ENCODE data around the gene MDFI.

The MDFI gene

GRCh38 chr6:41688256-41688965 lies 50.1 kb downstream of the MDFI start:
- DNase-seq (ENCODE audit: low read depth): no peak

GRCh38 chr6:41689171-41690008 lies 51.1 kb downstream of the MDFI start:
- no peak for DNase-seq (ENCODE audit: low read depth)

DNA sequence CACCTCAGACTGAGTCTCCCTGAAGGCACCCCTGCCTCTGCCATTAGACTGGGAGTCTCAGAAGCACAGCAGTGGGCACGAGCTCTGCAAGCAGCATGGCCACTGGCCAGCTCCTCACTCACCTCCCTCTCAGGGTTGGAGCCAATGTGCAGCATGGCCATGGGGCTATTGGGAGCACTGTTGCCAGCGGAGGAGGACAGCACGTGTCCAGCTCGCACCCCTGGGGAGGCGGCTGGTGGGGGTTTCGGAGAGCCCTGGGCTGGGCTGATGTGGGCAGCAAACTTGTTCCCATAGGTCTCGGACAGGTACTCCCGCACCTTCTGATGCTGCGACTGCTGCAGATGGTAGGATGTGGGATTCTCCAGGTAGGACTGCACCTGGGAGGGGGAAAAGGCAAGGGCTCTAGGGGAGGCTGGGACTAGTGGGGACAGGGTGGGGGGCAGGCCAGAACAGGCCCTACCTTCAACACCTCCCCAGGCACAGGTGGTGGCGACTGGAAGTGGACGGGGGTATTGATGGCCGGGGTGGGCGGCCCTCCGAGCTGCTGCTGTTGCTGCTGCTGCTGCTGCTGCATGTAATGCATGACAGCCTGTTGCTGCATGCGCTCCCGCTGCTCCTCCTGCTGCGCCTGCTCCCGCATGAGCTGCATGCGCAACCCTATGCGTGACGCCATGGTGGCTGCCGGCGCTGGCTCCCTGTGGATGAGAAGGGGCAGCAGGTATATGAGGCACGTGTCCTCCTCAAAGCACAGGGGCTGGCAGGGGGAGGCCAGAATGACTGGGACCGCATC lies 52.5 kb downstream of the MDFI start:
- DNase-seq (ENCODE audit: low read depth): no peak

DNA sequence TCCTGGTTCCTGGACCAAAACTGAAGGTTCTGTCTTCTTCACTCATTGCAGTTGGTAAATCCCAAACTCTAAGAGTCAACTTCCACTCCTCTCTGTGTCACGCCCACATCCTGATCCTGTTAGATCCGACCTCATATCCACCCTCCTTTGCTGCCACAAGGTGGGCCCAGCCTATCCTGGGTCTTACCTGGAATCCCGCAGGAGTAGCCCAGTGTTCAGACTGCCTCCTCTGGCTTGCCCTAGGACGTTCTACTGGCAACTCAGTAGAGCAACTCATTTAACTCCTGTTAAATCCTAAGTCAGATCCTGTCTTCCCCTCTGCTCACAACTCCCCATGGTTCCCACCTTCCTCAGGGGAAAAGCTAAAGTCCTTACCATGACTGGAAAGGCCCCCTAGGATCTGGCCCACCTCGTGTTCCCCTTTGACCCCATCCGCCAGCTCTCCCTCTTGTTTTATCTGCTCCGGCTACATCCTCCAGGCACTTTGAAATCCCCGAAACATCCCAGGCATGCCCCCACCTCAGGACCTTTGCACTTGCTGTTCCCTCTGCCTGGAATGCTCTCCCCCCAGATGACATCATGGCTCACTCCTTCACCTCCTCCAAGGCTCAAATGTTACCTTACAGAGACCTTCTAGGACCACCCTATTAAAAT lies 53.3 kb downstream of the MDFI start:
- no peak for DNase-seq (ENCODE audit: low read depth)

GRCh38 chr6:41692080-41692675 lies 53.9 kb downstream of the MDFI start:
- DNase-seq (ENCODE audit: low read depth): no peak

DNA sequence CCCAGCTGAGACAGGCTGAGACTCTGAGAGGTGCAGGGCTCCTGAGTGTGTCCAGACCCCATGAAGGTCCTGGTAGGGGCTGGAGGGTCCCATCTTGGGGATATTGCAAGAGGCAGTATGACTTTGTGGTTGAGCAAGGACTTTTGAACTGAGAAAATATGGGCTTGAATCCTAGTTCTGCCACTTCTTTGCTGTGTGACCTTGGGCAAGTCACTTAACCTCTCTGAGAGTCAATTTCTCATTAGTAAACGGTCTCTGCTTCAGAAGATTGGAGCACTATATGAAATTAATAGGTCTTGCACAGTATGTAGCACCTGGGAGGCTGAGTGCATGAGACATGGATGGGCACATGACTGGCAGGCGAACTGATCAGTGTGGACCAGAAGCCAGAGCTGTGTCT lies 54.5 kb downstream of the MDFI start:
- DNase-seq (ENCODE audit: low read depth): no peak

DNA sequence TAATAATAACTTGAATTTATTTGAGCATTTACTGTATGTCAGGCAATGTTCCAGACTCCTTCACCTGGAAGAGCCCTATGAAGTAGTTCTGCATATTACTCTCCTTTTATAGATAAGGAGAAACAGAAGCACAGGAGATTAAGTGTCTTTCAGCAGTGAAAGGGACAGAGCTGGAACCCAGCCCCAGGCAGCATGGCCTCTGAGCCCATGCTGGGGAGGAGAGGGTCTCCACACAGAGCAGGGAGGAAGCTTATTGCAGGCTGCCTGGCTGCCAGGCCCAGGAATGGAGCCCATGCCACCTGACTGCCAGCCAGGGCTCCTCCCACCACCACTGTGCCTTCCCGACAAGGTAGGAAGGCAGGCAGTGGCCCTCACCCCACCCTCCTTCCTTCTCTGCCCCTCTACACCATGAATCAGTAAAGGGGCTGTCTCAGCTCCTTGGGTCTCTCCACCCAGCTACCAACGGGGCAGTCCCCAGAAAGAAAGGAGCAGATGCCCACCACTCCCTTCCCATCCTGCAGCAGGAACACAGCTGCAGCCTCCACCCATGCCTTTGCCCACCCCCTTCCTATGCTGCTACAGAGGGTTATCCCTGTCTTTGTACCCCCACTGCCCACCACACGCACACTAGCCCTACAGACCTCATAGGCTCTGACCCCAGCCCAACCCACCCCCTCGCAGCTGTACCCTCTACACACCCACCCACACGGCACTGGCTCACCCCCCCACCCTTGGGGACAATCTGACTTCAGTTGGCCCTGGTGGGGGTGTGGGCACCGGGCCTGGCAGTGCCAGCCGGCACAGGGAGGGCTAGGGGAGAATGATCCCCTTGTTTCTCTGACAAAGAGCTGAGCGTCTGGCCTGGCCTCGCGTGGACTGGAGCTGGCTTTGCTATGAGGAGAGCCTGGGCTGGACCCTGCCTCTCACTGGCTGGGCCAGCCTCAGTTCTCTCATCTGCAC lies 55.3 kb downstream of the MDFI start:
- no peak for DNase-seq (ENCODE audit: low read depth)

DNA sequence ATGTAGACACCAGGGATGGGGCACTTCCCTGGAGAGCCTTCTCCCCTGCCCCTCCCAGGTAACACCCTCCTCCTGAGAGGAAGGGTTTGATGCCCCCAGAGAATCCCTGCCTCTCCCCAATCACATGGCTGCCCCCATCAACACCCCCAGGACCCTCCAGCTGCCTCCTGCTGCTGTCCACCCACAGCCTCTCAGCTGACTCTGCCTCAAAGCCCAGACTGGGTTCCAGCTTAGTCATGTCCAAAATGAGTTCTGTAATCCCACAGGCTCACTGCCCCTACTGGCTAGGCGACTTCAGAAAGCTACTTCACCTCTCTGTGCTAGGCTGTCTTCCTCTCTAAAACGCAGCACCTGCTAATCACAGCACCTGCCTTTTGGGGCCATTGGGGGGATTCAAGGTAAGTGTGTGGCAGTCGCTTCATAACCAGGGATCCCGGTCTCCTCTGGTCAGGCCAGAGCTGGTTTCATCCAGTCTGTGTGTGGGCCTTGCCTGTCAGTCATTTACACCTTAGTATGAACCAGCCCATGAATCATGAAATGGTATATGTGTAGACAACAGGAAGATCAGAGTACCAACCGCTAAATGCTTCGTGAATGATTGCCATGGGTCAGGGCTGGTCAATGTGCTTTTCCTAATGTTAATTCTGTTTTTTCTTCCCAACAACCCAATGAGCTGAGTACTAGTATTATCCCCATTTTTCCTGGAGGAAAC lies 56.7 kb downstream of the MDFI start:
- DNase-seq (ENCODE audit: low read depth): no peak

DNA sequence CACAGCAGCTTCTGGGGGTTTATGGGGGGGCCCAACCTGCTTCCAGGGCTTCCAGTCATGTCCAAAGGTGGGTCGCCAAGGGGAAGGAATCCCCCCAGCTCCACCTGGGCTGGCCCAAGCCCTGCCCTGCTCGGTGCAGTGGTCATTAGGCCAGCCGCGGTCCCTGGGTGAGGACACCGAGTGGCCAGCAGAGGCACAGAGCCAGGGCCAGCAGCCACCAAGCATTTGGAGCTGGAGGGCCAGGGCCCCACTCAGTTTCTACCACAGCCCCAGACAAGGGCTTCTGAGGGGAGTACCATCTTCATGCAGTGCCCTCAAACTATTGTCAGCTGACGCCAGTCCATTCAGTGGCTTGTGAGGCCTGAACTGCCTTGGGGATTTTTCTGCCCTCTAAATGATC lies 57.6 kb downstream of the MDFI start:
- no peak for DNase-seq (ENCODE audit: low read depth)

DNA sequence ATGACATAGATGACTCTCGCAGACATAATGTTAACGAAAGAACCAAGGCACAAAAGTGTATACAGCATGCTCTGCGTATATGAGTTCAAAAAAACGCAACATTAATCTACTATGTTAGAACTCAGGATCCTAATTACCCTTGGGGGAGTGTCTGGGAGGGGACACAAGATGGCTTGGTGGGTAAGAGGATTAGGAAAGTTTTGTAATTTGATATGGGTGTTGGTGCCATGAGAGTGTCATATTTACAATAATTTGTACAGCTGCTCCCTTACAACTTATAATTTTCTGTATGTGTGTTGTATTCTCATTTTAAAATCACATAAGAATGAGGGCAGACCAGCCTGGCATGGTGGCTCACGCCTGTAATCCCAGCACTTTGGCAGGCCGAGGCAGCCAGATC lies 58.5 kb downstream of the MDFI start:
- no peak for DNase-seq (ENCODE audit: low read depth)

- no peak for DNase-seq (ENCODE audit: low read depth)
Observed at GRCh38 chr6:41697861-41698781, 59.9 kb downstream of the MDFI start.

DNA sequence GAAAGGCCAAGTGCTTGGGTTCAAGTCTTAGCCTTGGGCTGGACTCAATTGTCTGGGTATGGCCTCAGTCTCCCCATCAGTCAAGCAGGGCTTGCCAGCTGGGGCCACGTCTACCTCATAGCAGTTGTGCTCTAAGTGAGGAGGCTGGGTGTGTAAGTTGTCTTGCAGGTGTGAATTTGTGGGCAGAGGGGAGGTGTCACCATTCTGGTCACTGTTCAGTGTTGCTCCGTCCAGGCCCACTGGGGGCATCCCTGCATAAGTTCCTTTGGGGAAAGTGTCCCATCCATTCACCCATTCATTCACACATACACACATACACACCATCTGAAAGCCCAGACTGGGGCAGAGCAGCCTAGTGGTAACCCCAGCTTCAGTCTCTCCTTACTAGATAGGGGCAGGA lies 60.8 kb downstream of the MDFI start:
- DNase-seq (ENCODE audit: low read depth): no peak

DNA sequence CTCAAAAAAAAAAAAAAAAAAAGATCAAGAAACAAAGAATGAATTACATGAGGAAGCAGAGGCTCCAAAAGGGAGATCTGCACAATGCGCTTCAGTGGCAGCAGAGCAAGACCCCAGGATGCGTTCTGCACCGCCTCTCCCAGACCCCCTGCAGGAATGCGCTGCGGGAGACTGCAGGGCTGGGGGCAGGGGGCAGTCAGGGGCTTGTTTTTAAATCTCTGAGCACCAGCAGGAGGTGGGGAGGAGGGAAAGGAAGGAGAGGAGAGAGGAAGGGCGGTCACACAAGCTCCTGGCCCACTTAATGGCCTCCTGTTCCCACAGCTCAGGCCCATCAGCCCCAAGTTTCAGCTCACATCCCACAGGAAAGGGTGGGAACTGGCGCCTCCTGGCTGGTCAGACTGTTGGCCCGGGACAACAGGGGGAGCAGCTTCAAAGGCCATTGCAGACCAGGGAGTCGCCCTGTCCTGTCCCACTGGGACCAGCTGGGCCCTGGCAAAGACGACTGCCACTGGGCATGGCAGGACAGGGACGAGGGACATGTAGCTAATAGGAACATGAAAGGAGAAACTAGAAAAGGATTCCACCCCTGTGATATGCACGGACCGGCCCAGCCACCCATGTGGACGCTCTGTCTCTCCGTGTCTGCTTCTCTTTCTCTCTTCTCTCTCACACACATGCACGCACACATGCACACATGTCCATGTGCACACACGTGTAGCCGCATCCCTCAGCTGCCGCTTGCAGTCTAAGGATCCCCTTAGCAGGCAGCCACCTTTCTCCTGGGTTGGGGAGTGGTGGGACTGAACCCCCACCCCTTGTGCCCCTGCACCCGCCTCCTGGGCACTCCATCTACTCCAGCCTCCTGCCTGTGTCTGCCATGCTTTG lies 62.4 kb downstream of the MDFI start:
- no peak for DNase-seq (ENCODE audit: low read depth)

DNA sequence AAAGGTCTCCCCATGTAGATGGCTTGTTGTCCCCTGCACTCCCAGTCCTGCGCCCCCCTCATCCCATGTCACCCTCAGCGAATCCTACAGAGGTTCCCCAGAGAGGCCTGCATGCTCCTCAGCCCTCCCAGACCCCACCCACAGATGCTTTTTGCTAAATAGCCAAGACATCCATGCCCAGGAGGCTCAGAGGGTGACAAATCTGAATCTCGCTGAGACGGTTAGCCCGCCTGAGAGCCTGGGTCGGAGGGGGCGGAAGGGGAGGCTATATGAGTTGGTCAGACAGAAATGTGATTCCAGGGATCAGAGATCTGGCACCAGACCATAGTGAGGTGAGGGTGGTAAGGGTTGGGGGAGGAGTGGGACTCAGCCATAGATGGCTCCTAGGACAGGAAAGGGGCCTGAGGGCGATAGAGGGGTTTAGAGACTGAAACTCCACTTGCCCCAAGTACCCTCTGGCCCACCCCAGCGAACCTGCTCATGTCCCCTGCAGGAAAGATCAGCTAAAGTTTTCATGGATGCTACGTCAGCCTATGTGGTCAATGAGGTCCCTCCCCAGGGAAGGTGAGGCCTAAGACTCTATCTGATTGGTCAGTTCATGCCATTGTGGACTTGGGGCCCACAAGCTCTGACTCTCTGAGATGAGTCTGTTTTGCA lies 63.9 kb downstream of the MDFI start:
- no peak for DNase-seq (ENCODE audit: low read depth)

DNA sequence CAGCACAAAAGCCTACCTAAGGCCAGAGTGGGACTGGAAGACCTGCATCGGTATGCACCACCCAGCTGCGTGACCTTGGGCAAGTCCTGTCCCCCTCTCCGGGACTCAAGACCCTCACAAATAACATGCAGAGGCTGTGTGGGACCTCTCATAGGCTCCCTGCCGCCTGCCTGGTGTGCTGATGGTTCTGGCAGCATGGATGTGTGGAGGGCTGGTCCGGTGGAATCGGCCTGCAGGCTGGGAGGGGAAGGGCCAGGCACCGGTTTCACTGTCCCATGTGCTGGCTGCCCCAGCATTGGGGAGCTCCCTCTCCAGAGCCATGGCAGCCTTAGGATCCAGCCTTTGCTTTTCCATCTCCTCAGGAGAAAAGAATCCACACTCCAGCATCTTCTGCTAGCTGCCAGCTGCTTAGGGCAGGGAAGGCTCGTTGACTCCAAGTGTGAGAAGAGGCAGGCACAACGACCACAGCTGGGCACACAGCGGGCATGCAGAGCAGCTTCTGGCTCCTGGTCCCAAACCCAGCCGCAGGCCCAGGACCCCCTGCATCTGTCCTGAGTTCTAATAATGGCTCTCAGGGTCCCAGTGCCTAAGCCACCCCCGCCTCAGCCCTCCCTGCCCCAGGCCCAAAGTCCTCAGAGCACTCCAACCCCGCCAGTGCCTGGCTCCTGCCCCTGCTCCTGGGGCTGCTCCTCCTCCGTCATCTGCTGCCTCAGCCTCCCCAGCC lies 64.7 kb downstream of the MDFI start:
- no peak for DNase-seq (ENCODE audit: low read depth)
